CD8-positive, alpha-beta memory T cell (primary cell): ENCODE results near the gene RPL11. TPM values are rescaled to one million over a fixed set of nuclear protein-coding genes. Genes with fewer than 3 reads are reported as not detected.
"Not testable (repeated sequence)": the region's sequence is repeated elsewhere in the genome, so short reads cannot be mapped to it uniquely, and the experiment has no call there.

Experiments used
- CTCF ChIA-PET: fragments of 350-600 bp; sonication (Branson Sonifier 250); formaldehyde crosslinking; loops from one replicate; lab custom pipeline; 2021; ENCODE audit warnings: antibody characterized with exemption; lab: Charles Lee
- POLR2A ChIA-PET: fragments of 350-600 bp; sonication (Branson Sonifier 250); formaldehyde crosslinking; loops from one replicate; lab custom pipeline; 2021; ENCODE audit warnings: antibody characterized with exemption; lab: Charles Lee
- DNase-seq, 5 donors: peaks; one replicate each; pipeline versions ENCODE4 v3.0.0 to v3.0.0-alpha.2; 2020 to 2022; ENCODE audit warnings: mixed read lengths in 1 of 5
- H3K27ac ChIP-seq: one replicate; pipeline ENCODE4 v1.7.0; 2013; ENCODE audit warnings: low read depth, mild to moderate bottlenecking, low read length, moderate library complexity
- H3K27me3 ChIP-seq: 2 replicates; pipeline ENCODE4 v1.7.0; 2013; ENCODE audit warnings: low read length, mild to moderate bottlenecking; ENCODE audit not compliant: insufficient read depth, poor library complexity, severe bottlenecking
- H3K36me3 ChIP-seq: 2 replicates; pipeline ENCODE4 v1.7.0; 2013; ENCODE audit warnings: mild to moderate bottlenecking, low read length, moderate library complexity; ENCODE audit not compliant: insufficient read depth
- H3K4me1 ChIP-seq: 2 replicates; pipeline ENCODE4 v1.7.0; 2013; ENCODE audit warnings: mild to moderate bottlenecking, low read length, moderate library complexity; ENCODE audit not compliant: insufficient read depth
- H3K4me3 ChIP-seq: 2 replicates; pipeline ENCODE4 v1.7.0; 2013; ENCODE audit warnings: mild to moderate bottlenecking, low read length
- H3K9me3 ChIP-seq: 2 replicates; pipeline ENCODE4 v1.7.0; 2013; ENCODE audit warnings: mild to moderate bottlenecking, low read length
- H3K27ac Mint-ChIP-seq, 8 donors: one replicate each; pipeline ENCODE4 v1.8.0; 2020 to 2021; ENCODE audit warnings: mixed read lengths in 8 of 8, mild to moderate bottlenecking in 6 of 8, inconsistent platforms in 3 of 8, moderate library complexity in 3 of 8
- H3K27me3 Mint-ChIP-seq, 2 donors: one replicate each; pipeline ENCODE4 v1.8.0; 2020 to 2021; ENCODE audit warnings: mixed read lengths in 2 of 2, mild to moderate bottlenecking in 1 of 2, moderate library complexity in 1 of 2
- H3K36me3 Mint-ChIP-seq, 3 donors: one replicate each; pipeline ENCODE4 v1.8.0; 2020 to 2021; ENCODE audit warnings: mixed read lengths in 3 of 3, inconsistent platforms in 1 of 3, mild to moderate bottlenecking in 1 of 3
- H3K4me1 Mint-ChIP-seq, 3 donors: one replicate each; pipeline ENCODE4 v1.8.0; 2020 to 2021; ENCODE audit warnings: mixed read lengths in 3 of 3, inconsistent platforms in 1 of 3, mild to moderate bottlenecking in 1 of 3
- H3K4me3 Mint-ChIP-seq, 7 donors: one replicate each; pipeline ENCODE4 v1.8.0; 2020 to 2021; ENCODE audit warnings: mixed read lengths in 7 of 7, mild to moderate bottlenecking in 6 of 7, moderate library complexity in 4 of 7, inconsistent platforms in 2 of 7
- H3K9me3 Mint-ChIP-seq, 5 donors: one replicate each; pipeline ENCODE4 v1.8.0; 2020 to 2022; ENCODE audit warnings: mixed read lengths in 5 of 5, mild to moderate bottlenecking in 3 of 5, moderate library complexity in 2 of 5, inconsistent platforms in 1 of 5
- polyA plus RNA-seq: library from polyadenylated mRNA; unstranded; fragments of 300-500 nt; fragmentation: Illumina TruSeq; gene quantifications from one replicate; pipeline ENCODE4 v1.2.3, GENCODE V29; 2021
- total RNA-seq, 2 experiments: library from RNA; stranded (reverse); gene quantifications; one replicate each; pipeline ENCODE4 v1.2.3, GENCODE V29; 2021

The RPL11 gene
- total and polyA plus RNA-seq, 3 experiments from 2014 or later: 1,119 to 1,292 (median 1,242) TPM

GRCh38 chr1:23720256-23720995, 28.8 kb downstream of the RPL11 start:
- H3K27me3 Mint-ChIP-seq: no peaks in the 10 kb centered on the region
- POLR2A ChIA-PET: no interaction called here
- peaks cover 12 to 14% (median 14%) of the 10 kb centered on the region in 3 donors for H3K4me1 Mint-ChIP-seq
- no peaks in the 10 kb centered on the region for H3K9me3 Mint-ChIP-seq
- peaks cover 0 to 4% (median 0%) of the 10 kb centered on the region in 3 donors for H3K36me3 Mint-ChIP-seq
- Histone ChIP-seq H3K36me3 (no peaks in the 10 kb centered on the region), H3K27me3 (no peaks in the 10 kb centered on the region), H3K4me1 (no peaks in the 10 kb centered on the region), H3K9me3 (no peaks in the 10 kb centered on the region), H3K27ac (peak overlapping the region; percentile 24), H3K4me3 (no peak overlapping the region)
- CTCF ChIA-PET: no interaction called here
- peak in 2 of 5 donors; percentile 25 to 26 for DNase-seq
- H3K4me3 Mint-ChIP-seq: peak overlapping the region in 6 of 7 donors; percentile 2 to 74 (median 25)
- H3K27ac Mint-ChIP-seq: peak overlapping the region; percentile 1 to 95 (median 92)

GRCh38 chr1:23722652-23723051, 31.0 kb downstream of the RPL11 start:
- CTCF ChIA-PET: no interaction called here
- Histone ChIP-seq H3K36me3 (no peaks in the 10 kb centered on the region), H3K27me3 (no peaks in the 10 kb centered on the region), H3K27ac (no peak overlapping the region), H3K9me3 (no peaks in the 10 kb centered on the region), H3K4me1 (no peaks in the 10 kb centered on the region), H3K4me3 (no peak overlapping the region)
- peaks cover 12 to 14% (median 14%) of the 10 kb centered on the region in 3 donors for H3K4me1 Mint-ChIP-seq
- H3K36me3 Mint-ChIP-seq: peaks cover 0 to 4% (median 0%) of the 10 kb centered on the region in 3 donors
- POLR2A ChIA-PET: no interaction called here
- H3K4me3 Mint-ChIP-seq: no peak overlapping the region
- peak overlapping the region in 1 of 8 donors; percentile 2 for H3K27ac Mint-ChIP-seq
- no peaks in the 10 kb centered on the region for H3K9me3 Mint-ChIP-seq
- no peaks in the 10 kb centered on the region for H3K27me3 Mint-ChIP-seq
- DNase-seq: no peak

- DNase-seq: no peak
- no peaks in the 10 kb centered on the region for H3K4me1 ChIP-seq
- H3K27ac Mint-ChIP-seq: no peak overlapping the region
- CTCF ChIA-PET: no interaction called here
- H3K4me3 Mint-ChIP-seq: no peak overlapping the region
- H3K27me3 ChIP-seq: no peaks in the 10 kb centered on the region
- peaks cover 0 to 2% (median 0%) of the 10 kb centered on the region in 3 donors for H3K36me3 Mint-ChIP-seq
- H3K27ac ChIP-seq: no peak overlapping the region
- H3K27me3 Mint-ChIP-seq: no peaks in the 10 kb centered on the region
- H3K36me3 ChIP-seq: no peaks in the 10 kb centered on the region
- no peaks in the 10 kb centered on the region for H3K4me1 Mint-ChIP-seq
- no peak overlapping the region for H3K4me3 ChIP-seq
- H3K9me3 ChIP-seq: no peaks in the 10 kb centered on the region
- H3K9me3 Mint-ChIP-seq: no peaks in the 10 kb centered on the region
- POLR2A ChIA-PET: no interaction called here
Observed at GRCh38 chr1:23726686-23727085, 35.1 kb downstream of the RPL11 start.

DNA sequence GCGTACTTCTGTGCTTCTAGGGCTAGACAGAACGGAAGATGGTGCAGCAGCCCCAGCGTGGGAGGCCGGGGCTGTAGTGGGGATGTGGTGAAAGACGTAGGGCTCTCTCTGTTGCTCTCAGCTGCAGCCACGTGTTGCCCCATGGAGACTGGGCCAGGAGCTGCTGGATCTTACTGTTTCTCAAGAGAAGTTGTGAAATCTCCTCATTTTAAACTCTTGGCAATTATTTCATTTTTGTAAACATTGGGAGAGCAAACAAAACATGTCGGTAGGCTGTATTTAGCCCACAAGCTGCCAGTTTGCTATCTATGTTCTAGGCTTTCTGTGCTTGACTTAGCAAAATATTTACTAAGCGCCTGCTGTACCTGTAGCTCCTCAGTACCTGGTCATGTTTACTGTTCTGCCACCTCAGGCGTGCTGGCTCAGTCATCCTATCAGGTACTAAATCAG, 35.8 kb downstream of the RPL11 start:
- no peaks in the 10 kb centered on the region for H3K4me1 ChIP-seq
- Mint-ChIP-seq H3K27ac (peak overlapping the region in 2 of 8 donors; percentile 16 to 26), H3K9me3 (no peaks in the 10 kb centered on the region), H3K36me3 (peaks cover 0 to 2% (median 0%) of the 10 kb centered on the region in 3 donors), H3K4me3 (no peak overlapping the region), H3K27me3 (no peaks in the 10 kb centered on the region), H3K4me1 (no peaks in the 10 kb centered on the region)
- DNase-seq: no peak
- POLR2A ChIA-PET: no interaction called here
- CTCF ChIA-PET: no interaction called here
- H3K9me3 ChIP-seq: no peaks in the 10 kb centered on the region
- H3K27me3 ChIP-seq: no peaks in the 10 kb centered on the region
- H3K4me3 ChIP-seq: no peak overlapping the region
- H3K36me3 ChIP-seq: no peaks in the 10 kb centered on the region
- no peak overlapping the region for H3K27ac ChIP-seq

DNA sequence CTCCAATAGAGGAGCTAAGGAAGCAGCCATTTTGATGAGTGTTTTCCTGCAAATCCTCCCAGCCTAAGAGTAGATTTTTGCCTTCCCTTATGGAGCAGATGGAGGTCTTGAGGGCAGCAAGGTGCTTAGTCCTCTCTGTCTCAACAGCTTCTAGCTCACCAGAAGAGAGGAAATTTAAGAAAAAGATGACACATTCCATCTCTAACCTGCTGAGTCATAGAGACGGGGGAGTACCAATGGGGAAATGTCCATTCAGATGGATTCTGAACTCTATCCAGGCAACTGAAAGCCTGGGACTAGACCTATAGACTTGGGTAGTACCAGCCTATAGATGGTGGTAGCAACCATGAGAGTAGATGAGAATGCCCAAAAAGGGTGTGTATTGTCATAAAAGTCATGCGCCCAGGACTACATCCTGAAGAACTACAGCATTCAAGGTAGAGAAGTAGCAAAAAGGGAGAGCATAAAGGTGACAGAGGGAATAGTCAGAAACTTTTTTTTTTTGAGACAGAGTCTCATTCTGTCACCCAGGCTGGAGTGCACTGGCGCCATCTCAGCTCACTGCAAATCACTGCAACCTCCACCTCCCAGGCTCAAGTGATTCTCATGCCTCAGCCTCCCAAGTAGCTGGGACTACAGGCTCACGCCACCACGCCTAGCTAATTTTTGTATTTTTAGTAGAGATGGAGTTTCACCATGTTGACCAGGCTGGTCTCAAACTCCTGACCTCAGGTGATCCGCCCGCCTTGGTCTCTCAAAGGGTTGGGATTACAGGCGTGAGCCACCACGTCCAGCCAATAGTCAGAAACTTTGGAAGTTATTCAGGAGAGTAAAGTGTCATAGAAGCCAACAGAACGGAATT, 41.0 kb downstream of the RPL11 start:
- no peaks in the 10 kb centered on the region for H3K4me1 ChIP-seq
- no peak overlapping the region for H3K27ac Mint-ChIP-seq
- no peak overlapping the region for H3K4me3 ChIP-seq
- H3K36me3 ChIP-seq: no peaks in the 10 kb centered on the region
- no peak overlapping the region for H3K4me3 Mint-ChIP-seq
- no peak for DNase-seq
- H3K27ac ChIP-seq: no peak overlapping the region
- peaks cover 0 to 1% of the 10 kb centered on the region in 2 donors for H3K27me3 Mint-ChIP-seq
- H3K4me1 Mint-ChIP-seq: no peaks in the 10 kb centered on the region
- ChIA-PET CTCF (no interaction called here), POLR2A (no interaction called here)
- no peaks in the 10 kb centered on the region for H3K27me3 ChIP-seq
- no peaks in the 10 kb centered on the region for H3K9me3 Mint-ChIP-seq
- no peaks in the 10 kb centered on the region for H3K36me3 Mint-ChIP-seq
- no peaks in the 10 kb centered on the region for H3K9me3 ChIP-seq

DNA sequence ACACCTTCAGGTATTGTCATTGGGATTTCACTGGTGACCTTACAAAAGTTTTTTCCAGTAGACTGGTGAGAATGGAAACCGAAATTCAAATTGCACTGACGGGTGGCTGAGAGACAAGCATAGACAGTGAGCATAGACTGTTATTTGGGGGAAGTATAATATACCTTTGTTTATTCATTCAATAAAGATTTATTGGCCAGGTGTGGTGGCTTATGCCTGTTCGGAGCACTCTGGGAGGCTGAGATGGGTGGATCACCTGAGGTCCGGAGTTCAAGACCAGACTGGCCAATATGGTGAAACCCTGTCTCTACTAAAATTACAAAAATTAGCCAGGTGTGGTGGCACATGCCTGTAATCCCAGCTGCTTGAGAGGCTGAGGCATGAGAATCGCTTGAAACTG, 41.7 kb downstream of the RPL11 start:
- H3K4me3 ChIP-seq, H3K4me1 Mint-ChIP-seq, H3K27ac Mint-ChIP-seq, H3K9me3 Mint-ChIP-seq, H3K27me3 ChIP-seq, H3K27ac ChIP-seq, CTCF ChIA-PET, H3K27me3 Mint-ChIP-seq, H3K4me3 Mint-ChIP-seq, H3K9me3 ChIP-seq, H3K36me3 ChIP-seq, H3K36me3 Mint-ChIP-seq, POLR2A ChIA-PET, H3K4me1 ChIP-seq, DNase-seq: not testable (repeated sequence)

DNA sequence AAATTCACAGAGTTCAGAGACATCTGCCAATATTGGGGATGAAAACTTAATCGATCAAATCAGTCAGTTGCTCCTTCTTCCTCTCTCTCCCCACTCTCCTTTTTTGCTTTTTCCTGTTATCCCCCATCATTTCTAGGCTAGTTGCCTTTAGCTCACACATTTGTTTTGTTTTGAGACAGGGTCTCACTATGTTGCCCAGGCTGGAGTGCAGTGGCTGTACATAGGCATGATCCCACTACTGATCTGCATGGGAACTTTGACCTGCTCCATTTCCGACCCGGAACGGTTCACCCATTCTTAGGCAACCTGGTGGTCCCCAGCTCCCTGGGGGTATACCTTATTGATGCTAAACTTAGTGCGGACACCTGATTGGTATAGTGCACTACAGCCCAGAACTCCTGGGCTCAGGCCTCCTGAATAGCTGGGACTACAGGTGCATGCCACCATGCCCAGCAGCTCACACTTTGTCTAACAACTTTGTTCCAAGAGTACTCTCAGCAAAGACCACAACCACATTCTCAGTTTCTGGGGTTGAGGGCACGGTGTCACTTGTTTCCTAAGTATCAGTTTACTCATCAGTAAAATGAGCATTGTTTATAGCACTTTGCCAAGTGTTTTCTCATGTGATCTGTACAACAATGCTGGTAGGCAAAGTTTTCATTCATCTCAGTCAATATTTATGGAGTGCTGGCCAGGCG, 45.0 kb downstream of the RPL11 start:
- POLR2A ChIA-PET: no interaction called here
- CTCF ChIA-PET: no interaction called here

More for the DNA sequence above, 45.0 kb downstream of the RPL11 start:
- Mint-ChIP-seq H3K4me1 (no peaks in the 10 kb centered on the region), H3K36me3 (no peaks in the 10 kb centered on the region), H3K27me3 (peaks cover 0 to 1% of the 10 kb centered on the region in 2 donors), H3K9me3 (no peaks in the 10 kb centered on the region), H3K4me3 (no peak overlapping the region), H3K27ac (peak overlapping the region in 2 of 8 donors; percentile 20 to 38)
- H3K36me3 ChIP-seq: no peaks in the 10 kb centered on the region
- no peak overlapping the region for H3K27ac ChIP-seq
- H3K4me3 ChIP-seq: no peak overlapping the region
- H3K27me3 ChIP-seq: no peaks in the 10 kb centered on the region
- no peaks in the 10 kb centered on the region for H3K4me1 ChIP-seq
- no peaks in the 10 kb centered on the region for H3K9me3 ChIP-seq
- no peak for DNase-seq
